Measurements from ENCODE around the gene ARHGDIG. TPM values are rescaled to one million over a fixed set of nuclear protein-coding genes. Genes with fewer than 3 reads are reported as not detected.

Gene ARHGDIG
- total and polyA plus RNA-seq, 2 of the 4 experiments (the other 2 are of a cell fraction): 0.24 to 0.36 TPM

GRCh38 chr16:311725-312124 is 31.3 kb downstream of the ARHGDIG start:
- ChIA-PET POLR2A (ENCODE audit: unreplicated experiment) (no interaction called here), CTCF (no interaction called here)
- H2AK5ac ChIP-seq (ENCODE audit: low read depth, low read length): no peak overlapping the region
- H2BK15ac ChIP-seq (ENCODE audit: low read depth, low read length): no peak overlapping the region
- H3K4me3 ChIP-seq (ENCODE audit: insufficient read depth, low read depth, low read length): no peak overlapping the region
- in situ Hi-C loops (cut with MboI; ENCODE audit: low sequenced_read_pairs) (no loop called here), intact Hi-C loops (cut with micrococcal nuclease) (no loop called here), dilution Hi-C loops (cut with HindIII; ENCODE audit: low sequenced_read_pairs, unreplicated experiment) (no loop called here)
- WGBS, 2 experiments (ENCODE audit: extremely low coverage in 2 of 2, insufficient read length in 1 of 2): 100% methylated on average over 1 of the region's 15 CpGs; no CpG with 5 or more reads in 1 of the 2 experiments
- H3K14ac ChIP-seq (replicated peaks; ENCODE audit: low read depth, low read length): no peak overlapping the region
- H3K4me2 ChIP-seq (ENCODE audit: low read depth, low read length): no peak overlapping the region
- ATAC-seq (ENCODE audit: low read depth) (no peak), DNase-seq (no peak)
- H3K9ac ChIP-seq (ENCODE audit: low read depth, low read length): no peak overlapping the region
- no peak overlapping the region for H3K23ac ChIP-seq (ENCODE audit: low read depth, low read length)
- no peaks in the 10 kb centered on the region for H3K9me3 ChIP-seq (ENCODE audit: control insufficient read depth, insufficient read depth, low read length)
- H3K27ac ChIP-seq (ENCODE audit: insufficient read depth, low read length): no peak overlapping the region
- H2AK9ac ChIP-seq (replicated peaks; ENCODE audit: low read depth, low read length, poor library complexity): no peak overlapping the region
- no peaks in the 10 kb centered on the region for H3K4me1 ChIP-seq (ENCODE audit: control insufficient read depth, insufficient read depth, low read length)
- H3K9me1 ChIP-seq (ENCODE audit: insufficient read depth, low read length): no peaks in the 10 kb centered on the region; the same call in 1 of the 2 replicates
- H3K56ac ChIP-seq (ENCODE audit: extremely low read depth, insufficient read depth, low read length): no peak overlapping the region
- no peak overlapping the region for H3K4ac ChIP-seq (ENCODE audit: low read depth, low read length)
- peaks cover 10% of the 10 kb centered on the region for H4K20me1 ChIP-seq (ENCODE audit: insufficient read depth, low read length)
- peaks cover 46% of the 10 kb centered on the region for H3K36me3 ChIP-seq (ENCODE audit: control insufficient read depth, insufficient read depth, low read length)
- H3K27me3 ChIP-seq (ENCODE audit: control insufficient read depth, insufficient read depth, low read length): no peaks in the 10 kb centered on the region
- no peak overlapping the region for H4K5ac ChIP-seq (ENCODE audit: low read depth, low read length)
- no peak overlapping the region for H4K91ac ChIP-seq (ENCODE audit: insufficient read depth, low read depth, low read length)
- H3K18ac ChIP-seq (ENCODE audit: low read depth, low read length): no peak overlapping the region
- no peak overlapping the region for H2BK120ac ChIP-seq (ENCODE audit: low read depth, low read length)
- H2AFZ ChIP-seq (replicated peaks; ENCODE audit: low read length, poor library complexity): no peak overlapping the region
- H2BK20ac ChIP-seq (ENCODE audit: low read depth, low read length): no peak overlapping the region
- no peak overlapping the region for H2BK5ac ChIP-seq (ENCODE audit: low read depth, low read length, poor library complexity, severe bottlenecking)
- no TSS peak for BruUV-seq (replicated peaks)
- H4K8ac ChIP-seq (ENCODE audit: low read depth in 2 of 2, low read length in 2 of 2): no peak overlapping the region
- peaks cover 23 to 33% of the 10 kb centered on the region in 2 experiments for H3K79me1 ChIP-seq (ENCODE audit: low read depth in 1 of 2, low read length in 2 of 2)
- TF ChIP-seq NFE2L2 (IDR thresholded peaks at IDR 0.05; ENCODE audit: low read depth, low read length) (no peak), ELK1 (IDR thresholded peaks at IDR 0.05; ENCODE audit: borderline replicate concordance, low read depth, low read length) (no peak), FOS (IDR thresholded peaks at IDR 0.05; ENCODE audit: low read depth, low read length) (no peak), RCOR1 (IDR thresholded peaks at IDR 0.05; ENCODE audit: insufficient replicate concordance, low read length) (no peak), MXI1 (IDR thresholded peaks at IDR 0.05; ENCODE audit: borderline replicate concordance, low read depth, low read length) (no peak), CTCF (conservative IDR thresholded peaks at IDR 0.05; ENCODE audit: low read depth, low read length) (no peak), RFX5 (IDR thresholded peaks at IDR 0.05; ENCODE audit: low read depth, low read length) (no peak), BHLHE40 (IDR thresholded peaks at IDR 0.05; ENCODE audit: low read depth, low read length) (no peak), CHD1 (IDR thresholded peaks at IDR 0.05; ENCODE audit: low read depth, low read length) (no peak), POLR2A (IDR thresholded peaks at IDR 0.05; ENCODE audit: low read depth, low read length) (no peak), MAFK (IDR thresholded peaks at IDR 0.05; ENCODE audit: low read depth, low read length) (no peak), CEBPB (IDR thresholded peaks at IDR 0.05; ENCODE audit: low read depth, low read length) (no peak), SMC3 (IDR thresholded peaks at IDR 0.05; ENCODE audit: low read depth, low read length) (no peak), MAZ (IDR thresholded peaks at IDR 0.05; ENCODE audit: borderline replicate concordance, low read depth, low read length) (no peak), RAD21 (IDR thresholded peaks at IDR 0.05; ENCODE audit: low read length) (no peak)
- TF ChIP-seq, protein P1, sequence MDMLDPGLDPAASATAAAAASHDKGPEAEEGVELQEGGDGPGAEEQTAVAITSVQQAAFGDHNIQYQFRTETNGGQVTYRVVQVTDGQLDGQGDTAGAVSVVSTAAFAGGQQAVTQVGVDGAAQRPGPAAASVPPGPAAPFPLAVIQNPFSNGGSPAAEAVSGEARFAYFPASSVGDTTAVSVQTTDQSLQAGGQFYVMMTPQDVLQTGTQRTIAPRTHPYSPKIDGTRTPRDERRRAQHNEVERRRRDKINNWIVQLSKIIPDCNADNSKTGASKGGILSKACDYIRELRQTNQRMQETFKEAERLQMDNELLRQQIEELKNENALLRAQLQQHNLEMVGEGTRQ (IDR thresholded peaks at IDR 0.05; ENCODE audit: low read depth, low read length): no peak
